SJSA1 (cell line): ENCODE results near the gene LSM12. TPM values are rescaled to one million over a fixed set of nuclear protein-coding genes. Genes with fewer than 3 reads are reported as not detected.

Experiments
- DNase-seq, 2 experiments: peaks; one replicate each; pipeline ENCODE4 v3.0.0-alpha.2; 2015 to 2020; ENCODE audit warnings: low spot score in 2 of 2, low read depth in 1 of 2
- H3K27ac ChIP-seq: fragments of 250-450 bp; sonication (Bioruptor Pico); 2 replicates; pipeline ENCODE4 v1.5.1; 2020; ENCODE audit warnings: mild to moderate bottlenecking, moderate library complexity
- H3K27me3 ChIP-seq: fragments of 250-450 bp; sonication (Bioruptor Pico); replicated peaks from 2 replicates; pipeline ENCODE4 v1.5.1; 2020; ENCODE audit warnings: mild to moderate bottlenecking, moderate library complexity
- H3K36me3 ChIP-seq: fragments of 250-450 bp; sonication (Bioruptor Pico); 2 replicates; pipeline ENCODE4 v1.5.1; 2020; ENCODE audit warnings: mild to moderate bottlenecking
- H3K4me1 ChIP-seq: fragments of 250-450 bp; sonication (Bioruptor Pico); replicated peaks from 2 replicates; pipeline ENCODE4 v1.6.1; 2021; ENCODE audit warnings: mild to moderate bottlenecking
- H3K4me3 ChIP-seq: fragments of 250-450 bp; sonication (Bioruptor Pico); 2 replicates; pipeline ENCODE4 v1.5.1; 2020; ENCODE audit warnings: mild to moderate bottlenecking
- H3K9me3 ChIP-seq: fragments of 250-450 bp; sonication (Bioruptor Pico); replicated peaks from 2 replicates; pipeline ENCODE4 v1.5.1; 2020; ENCODE audit warnings: mild to moderate bottlenecking
- total RNA-seq: library from RNA; depleted of rRNA; stranded (reverse); fragments of >200 nt; shearing (Covaris generic); gene quantifications from 2 replicates; pipeline ENCODE4 v1.2.3, GENCODE V29; 2014

LSM12 gene
- total RNA-seq, 1 experiment from 2014 or later, result 69.7 TPM

- H3K36me3 ChIP-seq, result peaks cover 26% of the 10 kb centered on the region
- peak overlapping the region; percentile 58 for H3K4me3 ChIP-seq
- peak overlapping the region; percentile 30 for H3K27ac ChIP-seq
- no peaks in the 10 kb centered on the region for H3K27me3 ChIP-seq
- no peaks in the 10 kb centered on the region for H3K9me3 ChIP-seq
- peaks cover 69% of the 10 kb centered on the region for H3K4me1 ChIP-seq
- peak; percentile 54 to 65 for DNase-seq
Measured at GRCh38 chr17:44007346-44008204, 58.9 kb downstream of the LSM12 start.

- Histone ChIP-seq H3K4me1 (peaks cover 69% of the 10 kb centered on the region), H3K27me3 (no peaks in the 10 kb centered on the region), H3K27ac (peak overlapping the region; percentile 30), H3K9me3 (no peaks in the 10 kb centered on the region), H3K36me3 (peaks cover 25% of the 10 kb centered on the region), H3K4me3 (peak overlapping the region; percentile 58)
- DNase-seq, result peak; percentile 96 to 100
Measured at GRCh38 chr17:44006598-44007345, 59.7 kb downstream of the LSM12 start.

DNA sequence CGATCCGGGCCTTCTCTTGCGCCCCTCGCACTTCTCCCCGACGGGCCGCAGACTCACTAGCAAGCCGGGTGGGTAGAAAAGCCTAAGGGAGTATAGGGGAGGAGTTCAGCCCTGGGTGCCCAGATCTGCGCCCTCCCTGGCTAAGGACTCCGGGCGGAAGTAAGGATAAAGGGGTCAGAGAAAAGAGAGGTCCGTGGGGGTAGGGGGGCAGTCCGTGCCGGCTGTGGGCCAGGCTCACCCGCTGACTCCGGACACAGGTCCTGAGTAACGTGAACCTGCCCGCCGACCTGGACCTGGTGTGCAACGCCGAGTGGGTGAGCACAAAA, 60.2 kb downstream of the LSM12 start:
- Histone ChIP-seq H3K9me3 (no peaks in the 10 kb centered on the region), H3K36me3 (peaks cover 25% of the 10 kb centered on the region), H3K4me1 (peaks cover 63% of the 10 kb centered on the region), H3K27me3 (no peaks in the 10 kb centered on the region), H3K27ac (no peak overlapping the region), H3K4me3 (peak overlapping the region; percentile 58)
- no peak for DNase-seq

GRCh38 chr17:44005527-44006271, 60.8 kb downstream of the LSM12 start:
- Histone ChIP-seq H3K27me3 (no peaks in the 10 kb centered on the region), H3K27ac (no peak overlapping the region)
- no peak for DNase-seq

GRCh38 chr17:44004761-44005526, 61.5 kb downstream of the LSM12 start:
- peaks cover 51% of the 10 kb centered on the region for H3K4me1 ChIP-seq
- H3K9me3 ChIP-seq, result no peaks in the 10 kb centered on the region
- H3K4me3 ChIP-seq, result no peak overlapping the region
- peaks cover 18% of the 10 kb centered on the region for H3K36me3 ChIP-seq
- H3K27ac ChIP-seq, result no peak overlapping the region
- no peaks in the 10 kb centered on the region; the same call in 1 of the 2 replicates for H3K27me3 ChIP-seq
- no peak for DNase-seq

More at GRCh38 chr17:44005527-44006271, 60.8 kb downstream of the LSM12 start:
- Histone ChIP-seq H3K4me3 (no peak overlapping the region), H3K9me3 (no peaks in the 10 kb centered on the region), H3K4me1 (peaks cover 58% of the 10 kb centered on the region), H3K36me3 (peaks cover 25% of the 10 kb centered on the region)

DNA sequence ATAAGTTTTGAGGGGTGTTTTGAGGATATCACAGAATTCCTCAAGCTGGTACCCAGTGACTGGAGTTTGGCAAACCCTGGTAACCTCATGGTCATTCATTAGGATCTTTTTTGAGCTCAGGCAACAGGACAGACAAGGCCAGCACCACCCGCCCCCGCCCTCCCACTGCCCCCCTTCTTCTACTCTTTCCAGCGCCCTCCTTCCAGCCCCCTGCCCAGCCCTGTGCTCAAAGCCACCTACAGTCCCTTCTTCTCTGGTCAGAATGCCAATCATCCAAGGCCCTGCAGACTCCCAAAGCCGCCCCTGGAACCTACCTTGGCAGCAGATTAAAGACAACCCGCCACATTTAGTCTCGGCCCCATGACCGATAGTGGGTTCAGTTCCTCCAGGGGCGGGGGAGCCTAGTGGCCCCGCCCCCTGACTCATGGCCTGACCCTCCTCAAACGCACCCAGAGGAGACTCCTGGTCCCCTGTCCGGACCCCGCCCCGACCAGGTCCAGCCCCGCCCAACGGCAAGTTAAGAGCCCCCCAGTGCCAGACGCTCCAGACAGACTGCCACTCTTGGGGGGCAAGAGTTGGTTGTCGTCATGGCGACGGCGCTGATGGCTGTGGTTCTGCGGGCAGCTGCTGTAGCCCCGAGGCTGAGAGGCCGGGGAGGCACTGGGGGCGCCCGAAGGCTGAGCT, 62.3 kb downstream of the LSM12 start, which contains the start of gene NAGS:
Gene NAGS (plus strand): TSS at position 546 of the 684 bp plus-strand sequence. CDS start 42 bp downstream, at position 588.
- no peaks in the 10 kb centered on the region for H3K9me3 ChIP-seq
- peaks cover 11% of the 10 kb centered on the region for H3K36me3 ChIP-seq
- H3K27me3 ChIP-seq, result no peaks in the 10 kb centered on the region; the same call in 1 of the 2 replicates
- DNase-seq, result no peak
- peaks cover 43% of the 10 kb centered on the region for H3K4me1 ChIP-seq
- no peak within 1 kb of the TSS for H3K27ac ChIP-seq
- no peak within 1 kb of the TSS for H3K4me3 ChIP-seq

GRCh38 chr17:44002141-44002848, 64.2 kb downstream of the LSM12 start:
- H3K4me1 ChIP-seq, result peaks cover 24% of the 10 kb centered on the region
- no peaks in the 10 kb centered on the region for H3K9me3 ChIP-seq
- H3K27ac ChIP-seq, result no peak overlapping the region
- DNase-seq, result no peak
- H3K27me3 ChIP-seq, result no peaks in the 10 kb centered on the region; the same call in 1 of the 2 replicates
- H3K4me3 ChIP-seq, result no peak overlapping the region
- H3K36me3 ChIP-seq, result peaks cover 1% of the 10 kb centered on the region; the same call in 1 of the 2 replicates

DNA sequence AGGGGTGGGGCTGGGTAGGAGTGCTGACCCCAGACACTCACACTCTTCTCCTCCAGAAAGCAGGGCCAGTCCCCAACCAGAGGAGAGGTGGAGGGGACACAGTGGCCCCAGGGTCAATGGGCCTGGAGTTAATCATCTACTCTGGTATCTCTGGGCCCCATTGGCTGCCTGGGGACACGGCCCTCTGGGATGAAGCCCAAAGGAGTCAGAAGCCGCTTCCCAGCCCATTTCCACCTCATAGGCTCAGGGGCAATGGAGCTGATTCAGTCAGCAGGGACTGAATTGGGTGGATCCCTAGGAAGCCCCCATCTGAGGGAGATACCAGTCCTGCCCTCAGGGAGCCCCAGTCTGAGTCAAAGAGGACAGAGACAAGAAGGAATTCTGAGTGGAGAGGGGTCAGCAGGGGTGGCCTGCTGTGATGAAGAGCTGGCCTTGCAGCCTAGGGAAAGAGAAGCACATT, 65.0 kb downstream of the LSM12 start:
- H3K4me1 ChIP-seq, result peaks cover 20% of the 10 kb centered on the region
- no peak for DNase-seq
- H3K9me3 ChIP-seq, result no peaks in the 10 kb centered on the region
- H3K27ac ChIP-seq, result no peak overlapping the region
- no peaks in the 10 kb centered on the region for H3K36me3 ChIP-seq
- no peak overlapping the region for H3K4me3 ChIP-seq
- no peaks in the 10 kb centered on the region; the same call in 1 of the 2 replicates for H3K27me3 ChIP-seq

GRCh38 chr17:44000871-44001460, 65.5 kb downstream of the LSM12 start:
- DNase-seq, result no peak
- H3K27ac ChIP-seq, result no peak overlapping the region
- peaks cover 15% of the 10 kb centered on the region for H3K4me1 ChIP-seq

DNA sequence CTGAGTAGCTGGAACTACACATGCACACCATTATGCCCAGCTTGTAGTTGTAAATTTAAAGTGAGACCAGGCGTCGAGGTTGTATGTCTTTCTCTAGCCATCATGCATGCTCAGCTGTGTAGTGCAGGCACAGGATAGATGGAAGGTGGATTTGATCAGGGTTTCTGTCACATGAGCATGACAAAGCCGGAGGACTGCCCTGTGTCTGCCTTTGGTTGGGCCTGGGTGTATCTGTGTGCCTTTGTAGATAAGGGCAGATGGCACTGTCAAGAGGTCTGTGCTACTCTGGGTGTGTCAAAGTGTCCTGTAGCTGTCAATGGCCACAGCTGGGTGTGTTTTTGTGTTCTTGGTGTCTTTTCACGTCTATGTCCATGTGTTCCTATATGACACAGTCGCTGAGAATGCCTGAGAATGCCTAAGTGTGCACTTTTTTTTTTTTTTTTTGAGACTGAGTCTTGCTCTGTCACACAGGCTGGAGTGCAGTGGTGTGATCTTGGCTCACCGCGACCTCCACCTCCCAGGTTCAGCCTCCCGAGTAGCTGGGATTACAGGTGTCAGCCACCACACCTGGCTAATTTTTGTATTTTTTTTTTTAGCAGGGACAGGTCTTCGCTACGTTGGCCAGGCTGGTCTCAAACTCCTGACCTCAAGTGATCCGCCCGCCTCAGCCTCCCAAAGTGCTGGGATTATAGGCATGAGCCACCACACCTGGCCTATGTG, 66.2 kb downstream of the LSM12 start:
- no peak for DNase-seq
- Histone ChIP-seq H3K36me3 (no peaks in the 10 kb centered on the region), H3K27ac (no peak overlapping the region), H3K9me3 (no peaks in the 10 kb centered on the region), H3K27me3 (no peaks in the 10 kb centered on the region; the same call in 1 of the 2 replicates), H3K4me1 (peaks cover 16% of the 10 kb centered on the region), H3K4me3 (no peak overlapping the region)

More at GRCh38 chr17:44000871-44001460, 65.5 kb downstream of the LSM12 start:
- no peaks in the 10 kb centered on the region for H3K9me3 ChIP-seq
- no peaks in the 10 kb centered on the region; the same call in 1 of the 2 replicates for H3K27me3 ChIP-seq
- H3K4me3 ChIP-seq, result no peak overlapping the region
- H3K36me3 ChIP-seq, result no peaks in the 10 kb centered on the region

DNA sequence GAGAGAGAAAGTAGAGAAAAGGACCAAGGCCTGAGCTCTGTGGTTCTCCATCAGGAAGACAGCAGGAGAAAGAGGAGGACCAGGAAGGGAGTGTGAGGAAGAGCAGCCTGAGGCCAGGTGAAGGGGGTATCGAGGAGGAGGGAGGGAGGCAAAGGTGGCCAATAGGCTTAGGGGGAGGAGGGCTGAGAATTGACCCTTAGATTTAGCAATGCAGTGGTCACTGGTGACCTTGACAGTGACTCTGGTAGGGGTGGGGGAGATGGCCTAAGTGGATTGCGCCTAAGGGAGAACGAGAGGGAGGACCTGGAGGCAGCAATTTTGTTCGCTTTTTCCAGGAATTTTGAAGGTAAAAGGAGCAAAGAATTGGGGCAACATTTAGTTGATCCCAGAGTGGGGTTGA, 67.4 kb downstream of the LSM12 start:
- no peak for DNase-seq
- no peaks in the 10 kb centered on the region for H3K36me3 ChIP-seq

More for the DNA sequence above, 67.4 kb downstream of the LSM12 start:
- no peaks in the 10 kb centered on the region; the same call in none of the 2 replicates for H3K27me3 ChIP-seq
- no peak overlapping the region for H3K4me3 ChIP-seq
- peaks cover 24% of the 10 kb centered on the region for H3K4me1 ChIP-seq
- H3K27ac ChIP-seq, result no peak overlapping the region
- no peaks in the 10 kb centered on the region for H3K9me3 ChIP-seq
